Measurements from ENCODE around the gene PLD6.

DNA sequence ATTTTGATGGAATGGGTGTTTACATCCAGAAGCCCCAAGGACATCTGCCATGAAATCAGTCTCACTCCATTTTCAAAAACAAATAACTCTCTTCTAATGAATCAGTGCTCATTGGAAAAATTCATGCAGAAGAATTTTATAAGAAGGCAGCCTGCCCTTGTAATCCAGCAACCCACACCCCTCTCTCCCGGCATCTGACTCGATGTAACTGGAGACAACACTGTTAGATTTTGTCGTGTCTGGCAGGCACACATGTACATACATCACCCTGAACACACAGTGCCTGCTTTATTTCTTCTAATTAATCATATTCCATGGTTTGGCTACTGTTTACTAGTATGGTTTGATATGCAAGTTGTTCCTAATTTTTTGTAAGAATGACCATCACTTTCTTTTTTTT, 11.9 kb upstream of the PLD6 start:
- TF ChIP-seq, protein P1, sequence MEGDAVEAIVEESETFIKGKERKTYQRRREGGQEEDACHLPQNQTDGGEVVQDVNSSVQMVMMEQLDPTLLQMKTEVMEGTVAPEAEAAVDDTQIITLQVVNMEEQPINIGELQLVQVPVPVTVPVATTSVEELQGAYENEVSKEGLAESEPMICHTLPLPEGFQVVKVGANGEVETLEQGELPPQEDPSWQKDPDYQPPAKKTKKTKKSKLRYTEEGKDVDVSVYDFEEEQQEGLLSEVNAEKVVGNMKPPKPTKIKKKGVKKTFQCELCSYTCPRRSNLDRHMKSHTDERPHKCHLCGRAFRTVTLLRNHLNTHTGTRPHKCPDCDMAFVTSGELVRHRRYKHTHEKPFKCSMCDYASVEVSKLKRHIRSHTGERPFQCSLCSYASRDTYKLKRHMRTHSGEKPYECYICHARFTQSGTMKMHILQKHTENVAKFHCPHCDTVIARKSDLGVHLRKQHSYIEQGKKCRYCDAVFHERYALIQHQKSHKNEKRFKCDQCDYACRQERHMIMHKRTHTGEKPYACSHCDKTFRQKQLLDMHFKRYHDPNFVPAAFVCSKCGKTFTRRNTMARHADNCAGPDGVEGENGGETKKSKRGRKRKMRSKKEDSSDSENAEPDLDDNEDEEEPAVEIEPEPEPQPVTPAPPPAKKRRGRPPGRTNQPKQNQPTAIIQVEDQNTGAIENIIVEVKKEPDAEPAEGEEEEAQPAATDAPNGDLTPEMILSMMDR (IDR thresholded peaks at IDR 0.05), result no peak
- no peak for TF ChIP-seq POLR2A (IDR thresholded peaks at IDR 0.05)

Data from Peyer's patch (tissue), 4 donors.